ENCODE data around the gene BRCA1.
"Not testable (repeated sequence)": the region's sequence is repeated elsewhere in the genome, so short reads cannot be mapped to it uniquely, and the experiment has no call there.

GRCh38 chr17:43127333-43127876, 2.2 kb upstream of the BRCA1 start:
- TF ChIP-seq, protein P1, sequence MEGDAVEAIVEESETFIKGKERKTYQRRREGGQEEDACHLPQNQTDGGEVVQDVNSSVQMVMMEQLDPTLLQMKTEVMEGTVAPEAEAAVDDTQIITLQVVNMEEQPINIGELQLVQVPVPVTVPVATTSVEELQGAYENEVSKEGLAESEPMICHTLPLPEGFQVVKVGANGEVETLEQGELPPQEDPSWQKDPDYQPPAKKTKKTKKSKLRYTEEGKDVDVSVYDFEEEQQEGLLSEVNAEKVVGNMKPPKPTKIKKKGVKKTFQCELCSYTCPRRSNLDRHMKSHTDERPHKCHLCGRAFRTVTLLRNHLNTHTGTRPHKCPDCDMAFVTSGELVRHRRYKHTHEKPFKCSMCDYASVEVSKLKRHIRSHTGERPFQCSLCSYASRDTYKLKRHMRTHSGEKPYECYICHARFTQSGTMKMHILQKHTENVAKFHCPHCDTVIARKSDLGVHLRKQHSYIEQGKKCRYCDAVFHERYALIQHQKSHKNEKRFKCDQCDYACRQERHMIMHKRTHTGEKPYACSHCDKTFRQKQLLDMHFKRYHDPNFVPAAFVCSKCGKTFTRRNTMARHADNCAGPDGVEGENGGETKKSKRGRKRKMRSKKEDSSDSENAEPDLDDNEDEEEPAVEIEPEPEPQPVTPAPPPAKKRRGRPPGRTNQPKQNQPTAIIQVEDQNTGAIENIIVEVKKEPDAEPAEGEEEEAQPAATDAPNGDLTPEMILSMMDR (conservative IDR thresholded peaks at IDR 0.05): not testable (repeated sequence)
- not testable (repeated sequence) for TF ChIP-seq ZFX (IDR thresholded peaks at IDR 0.05)
